GM18517 (cell line): ENCODE results near the gene FLT1.

Experiments used
- ATAC-seq: cut with Tn5 transposase; IDR thresholded peaks from one replicate; pipeline ENCODE4 v1.9.1; 2021; ENCODE audit warnings: mild to moderate bottlenecking, moderate library complexity; ENCODE audit not compliant: unreplicated experiment

FLT1 gene

GRCh38 chr13:28257305-28257704 lies 237.6 kb downstream of the FLT1 start:
- ATAC-seq: no peak

- no peak for ATAC-seq
Measured at GRCh38 chr13:28252547-28252946, 242.4 kb downstream of the FLT1 start.

- no peak for ATAC-seq
Measured at GRCh38 chr13:28251466-28251865, 243.5 kb downstream of the FLT1 start.

GRCh38 chr13:28250542-28250941 lies 244.4 kb downstream of the FLT1 start:
- no peak for ATAC-seq
